Adrenal gland (tissue), 5 donors: ENCODE results near the gene TMOD1.

Experiments used
- CTCF ChIP-seq, 6 experiments: fragments of 450-650 bp in 4 of 6; fragments of 200-600 bp in 2 of 6; sonication (generic) in 1 of 6; IDR thresholded peaks; 1 replicate in 5 of 6; 2 replicates in 1 of 6; pipeline versions ENCODE4 v1.5.1 to v1.8.0; 2016 to 2021; ENCODE audit warnings: antibody characterized with exemption in 6 of 6, mild to moderate bottlenecking in 2 of 6, moderate library complexity in 1 of 6
- POLR2A ChIP-seq, 2 donors: fragments of 450-650 bp; IDR thresholded peaks; one replicate each; pipeline ENCODE4 v1.6.1; 2017; ENCODE audit warnings: antibody characterized with exemption in 2 of 2, mild to moderate bottlenecking in 2 of 2, moderate library complexity in 1 of 2
- donor health status: DM: no; HTN: no; CAD: no.

GRCh38 chr9:97570899-97571298 is 69.4 kb downstream of the TMOD1 start:
- TF ChIP-seq CTCF (IDR thresholded peaks at IDR 0.05) (no peak), POLR2A (IDR thresholded peaks at IDR 0.05) (no peak)
